HG02938 (cell line): Measurements from ENCODE around the gene TCF12.

Experiments used
- ATAC-seq: cut with Tn5 transposase; IDR thresholded peaks from one replicate; pipeline ENCODE4 v1.9.1; 2021; ENCODE audit warnings: mild to moderate bottlenecking, moderate library complexity; ENCODE audit not compliant: unreplicated experiment

Gene TCF12

GRCh38 chr15:57328897-57329296, 410.5 kb downstream of the TCF12 start:
- ATAC-seq, result no peak

DNA sequence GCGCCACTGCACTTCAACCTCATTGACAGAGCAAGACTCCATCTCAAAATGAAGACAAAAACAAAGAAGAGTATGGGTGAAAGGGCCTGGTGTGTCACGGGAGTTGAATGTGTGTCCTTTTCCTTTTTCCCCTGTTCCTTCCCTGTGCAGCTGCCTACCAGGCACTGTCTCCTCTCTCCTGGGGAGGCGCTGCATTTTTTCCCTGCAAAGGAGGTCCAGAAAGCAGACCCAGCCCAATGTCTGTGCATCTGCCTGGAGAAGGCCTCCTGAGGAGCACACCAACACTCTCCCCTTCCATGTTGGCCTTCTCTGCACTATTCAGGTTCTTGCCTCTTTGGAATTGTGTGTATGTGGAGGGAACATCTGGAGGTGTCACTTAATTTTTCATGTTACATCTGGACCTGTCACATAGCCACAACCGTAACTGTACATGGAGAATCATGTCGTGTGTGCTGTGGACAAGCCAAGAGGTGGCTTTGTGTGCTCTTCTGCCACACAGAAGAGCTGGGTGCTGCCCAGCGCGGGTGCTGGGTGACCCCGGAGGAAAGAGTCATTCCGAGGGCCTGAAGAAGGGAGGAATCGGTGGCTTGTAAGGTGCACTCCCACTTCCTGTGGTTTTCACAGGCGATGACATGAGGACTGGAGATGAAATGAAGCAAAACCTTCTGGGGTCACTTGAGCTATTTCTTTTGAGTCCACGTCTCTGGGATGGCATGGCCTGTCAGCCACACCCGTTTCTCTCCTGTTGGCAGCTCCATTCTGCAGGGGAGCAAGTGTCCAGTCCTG, 411.3 kb downstream of the TCF12 start:
- ATAC-seq, result no peak

- no peak for ATAC-seq
Observed at GRCh38 chr15:57330619-57331340, 412.3 kb downstream of the TCF12 start.

GRCh38 chr15:57332326-57332725, 413.9 kb downstream of the TCF12 start:
- no peak for ATAC-seq

DNA sequence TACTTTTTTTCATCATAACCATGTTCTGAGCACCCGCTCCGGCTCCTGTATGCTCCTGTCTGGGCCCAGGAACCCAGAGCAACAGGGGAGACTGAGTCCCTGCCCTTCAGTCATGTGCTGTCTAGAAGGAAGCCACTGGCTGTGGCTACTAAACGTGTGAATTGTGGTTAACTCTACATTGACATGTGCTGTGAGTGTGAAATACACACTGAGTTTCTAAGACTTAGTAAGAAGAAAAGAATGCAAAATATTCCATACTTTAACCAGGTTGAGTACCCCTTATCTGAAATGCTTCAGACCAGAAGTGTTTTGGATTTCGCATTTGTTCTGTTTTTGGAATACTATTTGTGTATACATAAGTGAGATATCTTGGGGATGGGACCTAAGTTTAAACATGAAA, 415.0 kb downstream of the TCF12 start:
- no peak for ATAC-seq

- no peak for ATAC-seq
Observed at GRCh38 chr15:57334257-57334656, 415.8 kb downstream of the TCF12 start.

- ATAC-seq, result no peak
Observed at GRCh38 chr15:57335293-57335715, 416.9 kb downstream of the TCF12 start.

- ATAC-seq, result no peak
Observed at GRCh38 chr15:57335719-57336118, 417.3 kb downstream of the TCF12 start.

DNA sequence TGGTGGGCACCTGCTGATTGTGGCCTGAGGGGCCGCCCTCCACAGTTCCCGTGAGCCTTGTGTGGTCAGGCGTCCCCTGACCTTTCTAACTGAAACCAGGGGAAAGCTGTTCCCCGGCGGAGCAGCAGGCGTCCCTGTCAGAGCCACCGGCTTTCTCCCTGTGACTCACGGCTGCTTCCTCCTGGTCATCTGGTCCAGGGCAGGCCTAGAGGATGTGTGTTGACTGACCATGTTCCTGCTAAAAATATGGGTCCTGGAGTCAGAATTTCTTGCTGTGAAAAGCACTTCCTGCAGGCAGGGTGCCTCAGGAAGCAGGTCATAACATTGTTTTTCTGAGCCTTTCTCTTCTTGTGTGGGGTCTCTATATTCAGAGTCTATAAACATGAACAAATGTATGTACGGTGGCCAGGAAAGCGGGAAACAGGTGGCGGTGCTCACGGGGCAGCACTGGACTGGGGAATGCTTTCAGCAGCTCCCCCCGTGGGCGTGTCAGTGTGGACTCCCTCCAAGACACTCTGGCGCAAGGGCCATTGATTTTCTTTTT, 419.5 kb downstream of the TCF12 start:
- ATAC-seq, result no peak

GRCh38 chr15:57339321-57339720, 420.9 kb downstream of the TCF12 start:
- no peak for ATAC-seq
